HepG2 (cell line): Measurements from ENCODE around the gene TMEM9B. TPM values are rescaled to one million over a fixed set of nuclear protein-coding genes. Genes with fewer than 3 reads are reported as not detected.
A peak's percentile ranks its signal among the peaks of the same experiment; 100 is the strongest.

ENCODE experiments used
- ERF ChIP-seq: IDR thresholded peaks from 2 replicates; pipeline ENCODE4 v1.6.1; 2018; ENCODE audit warnings: missing biosample characterization, missing genetic modification reagents
- ETV6 ChIP-seq: sonication (generic); formaldehyde crosslinking; conservative IDR thresholded peaks from 2 replicates; pipeline ENCODE4 v1.4.0; 2020; ENCODE audit warnings: missing genetic modification reagents
- FOXP1 ChIP-seq, 2 experiments: fragments of 450-650 bp in 1 of 2; IDR thresholded peaks; 2 replicates each; pipeline ENCODE4 v1.6.1; 2017 to 2018; ENCODE audit warnings: antibody characterized with exemption in 1 of 2
- HOXA5 ChIP-seq: sonication (generic); formaldehyde crosslinking; IDR thresholded peaks from 2 replicates; pipeline ENCODE4 v1.4.0; 2020; ENCODE audit warnings: missing genetic modification reagents
- LCORL ChIP-seq, 2 experiments: fragments of 450-650 bp in 1 of 2; sonication (generic) in 1 of 2; formaldehyde crosslinking in 1 of 2; IDR thresholded peaks; 2 replicates each; pipeline versions ENCODE4 v1.5.0 to v1.6.1; 2017 to 2020; ENCODE audit warnings: antibody characterized with exemption in 1 of 2, missing genetic modification reagents in 1 of 2
- MED1 ChIP-seq: sonication (generic); formaldehyde crosslinking; IDR thresholded peaks from 2 replicates; pipeline ENCODE4 v1.4.0; 2020; ENCODE audit warnings: missing genetic modification reagents
- MTF2 ChIP-seq: sonication (generic); formaldehyde crosslinking; IDR thresholded peaks from 2 replicates; pipeline ENCODE4 v1.5.0; 2020; ENCODE audit warnings: missing genetic modification reagents, borderline replicate concordance
- MXD4 ChIP-seq: IDR thresholded peaks from 2 replicates; pipeline ENCODE4 v1.6.1; 2016; ENCODE audit warnings: mild to moderate bottlenecking, missing biosample characterization, missing genetic modification reagents
- NFKB2 ChIP-seq: sonication (generic); formaldehyde crosslinking; IDR thresholded peaks from 2 replicates; pipeline ENCODE4 v1.4.0; 2020; ENCODE audit warnings: missing genetic modification reagents, borderline replicate concordance
- ONECUT2 ChIP-seq: sonication (generic); formaldehyde crosslinking; IDR thresholded peaks from 2 replicates; pipeline ENCODE4 v1.4.0; 2020; ENCODE audit warnings: missing genetic modification reagents
- PITX1 ChIP-seq: sonication (generic); formaldehyde crosslinking; IDR thresholded peaks from 2 replicates; pipeline ENCODE4 v1.5.1; 2020; ENCODE audit warnings: mild to moderate bottlenecking, missing genetic modification reagents
- SCMH1 ChIP-seq: sonication (generic); formaldehyde crosslinking; IDR thresholded peaks from 2 replicates; pipeline ENCODE4 v1.9.0; 2021; ENCODE audit warnings: missing genetic modification reagents, mild to moderate bottlenecking, borderline replicate concordance
- SPEN ChIP-seq: sonication (generic); formaldehyde crosslinking; IDR thresholded peaks from 2 replicates; pipeline ENCODE4 v1.5.1; 2020; ENCODE audit warnings: low read depth, mild to moderate bottlenecking, missing genetic modification reagents
- TOE1 ChIP-seq: sonication (generic); formaldehyde crosslinking; IDR thresholded peaks from 2 replicates; pipeline ENCODE4 v1.4.0; 2020; ENCODE audit warnings: mild to moderate bottlenecking, missing genetic modification reagents
- ZMYM4 ChIP-seq: sonication (generic); formaldehyde crosslinking; IDR thresholded peaks from 2 replicates; pipeline ENCODE4 v1.8.1; 2023; ENCODE audit warnings: mild to moderate bottlenecking, missing genetic modification reagents
- ZNF317 ChIP-seq: sonication (generic); formaldehyde crosslinking; IDR thresholded peaks from 2 replicates; pipeline ENCODE4 v1.5.0; 2020; ENCODE audit warnings: mild to moderate bottlenecking, missing genetic modification reagents
- ZNF746 ChIP-seq: sonication (generic); formaldehyde crosslinking; IDR thresholded peaks from 2 replicates; pipeline ENCODE4 v1.8.0; 2022; ENCODE audit warnings: mild to moderate bottlenecking, missing genetic modification reagents
- ZNF768 ChIP-seq: sonication (generic); formaldehyde crosslinking; IDR thresholded peaks from 2 replicates; pipeline ENCODE4 v1.4.0; 2020; ENCODE audit warnings: missing genetic modification reagents
- ZSCAN29 ChIP-seq: sonication (generic); formaldehyde crosslinking; conservative IDR thresholded peaks from 2 replicates; pipeline ENCODE4 v1.4.0; 2020; ENCODE audit warnings: mild to moderate bottlenecking, missing genetic modification reagents
- polyA plus RNA-seq, 8 experiments: library from polyadenylated mRNA; depleted of rRNA in 3 of 8; stranded (reverse) in 7 of 8; unstranded in 1 of 8; fragments of >200 nt; fragmentation: Illumina TruSeq in 4 of 8; extraction: Trizol in 4 of 8; gene quantifications; 2 replicates each; pipeline versions ENCODE4 v1.2.1 to v1.2.3, GENCODE V29; 2011 to 2016; ENCODE audit warnings: low read depth in 4 of 8, missing spikeins in 1 of 8, mixed read lengths in 1 of 8; ENCODE audit not compliant: insufficient read depth in 1 of 8
- total RNA-seq, 5 experiments: library from RNA; depleted of rRNA; stranded (reverse); fragments of >200 nt; fragmentation: Illumina TruSeq; extraction: Trizol; gene quantifications; 2 replicates each; pipeline ENCODE4 v1.2.3, GENCODE V29; 2016; ENCODE audit warnings: low read depth in 1 of 5
- TF ChIP-seq, protein P1 (sequence below), 2 experiments: sonication (generic) in 1 of 2; formaldehyde crosslinking in 1 of 2; IDR thresholded peaks; 2 replicates each; pipeline versions ENCODE4 v1.4.0 to v1.6.1; 2016 to 2020; ENCODE audit warnings: borderline replicate concordance in 1 of 2, low read depth in 1 of 2, mild to moderate bottlenecking in 1 of 2, missing genetic modification reagents in 1 of 2
- TF ChIP-seq, protein P2 (sequence below): sonication (generic); formaldehyde crosslinking; IDR thresholded peaks from 2 replicates; pipeline ENCODE4 v1.5.1; 2020; ENCODE audit warnings: mild to moderate bottlenecking, missing genetic modification reagents, moderate library complexity
- TF ChIP-seq, protein P3 (sequence below): sonication (generic); formaldehyde crosslinking; IDR thresholded peaks from 2 replicates; pipeline ENCODE4 v1.9.0; 2022; ENCODE audit warnings: missing genetic modification reagents, mild to moderate bottlenecking, borderline replicate concordance

The TMEM9B gene
- total and polyA plus RNA-seq, 2 of the 13 experiments (the other 11 are each of a cell fraction or from before 2014, with no cell fraction given), result 12.4 to 20.8 TPM

DNA sequence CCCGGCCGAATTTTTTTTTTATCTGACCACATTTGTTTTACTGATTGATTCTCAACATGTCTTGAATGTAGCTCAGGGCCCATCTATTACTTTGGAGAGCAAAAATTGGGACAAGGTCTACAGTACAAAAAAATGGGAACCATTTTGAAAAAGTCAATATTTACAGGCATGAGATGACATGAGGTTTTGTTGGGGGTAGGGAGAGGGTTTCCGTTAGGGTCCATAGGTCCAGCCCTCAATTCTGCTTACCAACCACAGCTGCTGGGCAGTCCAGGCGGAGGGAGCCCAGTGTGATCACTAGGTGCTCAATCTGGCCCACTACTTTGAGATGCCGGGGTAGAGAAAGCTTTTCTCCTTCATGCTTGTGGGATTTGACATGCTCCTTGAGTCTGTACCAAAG lies 21.2 kb upstream of the TMEM9B start (continued):
- TF ChIP-seq, protein P1, sequence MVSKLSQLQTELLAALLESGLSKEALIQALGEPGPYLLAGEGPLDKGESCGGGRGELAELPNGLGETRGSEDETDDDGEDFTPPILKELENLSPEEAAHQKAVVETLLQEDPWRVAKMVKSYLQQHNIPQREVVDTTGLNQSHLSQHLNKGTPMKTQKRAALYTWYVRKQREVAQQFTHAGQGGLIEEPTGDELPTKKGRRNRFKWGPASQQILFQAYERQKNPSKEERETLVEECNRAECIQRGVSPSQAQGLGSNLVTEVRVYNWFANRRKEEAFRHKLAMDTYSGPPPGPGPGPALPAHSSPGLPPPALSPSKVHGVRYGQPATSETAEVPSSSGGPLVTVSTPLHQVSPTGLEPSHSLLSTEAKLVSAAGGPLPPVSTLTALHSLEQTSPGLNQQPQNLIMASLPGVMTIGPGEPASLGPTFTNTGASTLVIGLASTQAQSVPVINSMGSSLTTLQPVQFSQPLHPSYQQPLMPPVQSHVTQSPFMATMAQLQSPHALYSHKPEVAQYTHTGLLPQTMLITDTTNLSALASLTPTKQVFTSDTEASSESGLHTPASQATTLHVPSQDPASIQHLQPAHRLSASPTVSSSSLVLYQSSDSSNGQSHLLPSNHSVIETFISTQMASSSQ (IDR thresholded peaks at IDR 0.05; ENCODE audit: low read depth), result no peak
- TF ChIP-seq, protein P1 (CRISPR knock-in tag; IDR thresholded peaks at IDR 0.05; ENCODE audit: borderline replicate concordance), result no peak
- TF ChIP-seq ZSCAN29, result no peak
- TF ChIP-seq ZNF768 (CRISPR knock-in tag), result no peak
- TF ChIP-seq MXD4 (CRISPR knock-in tag), result no peak
- no peak for TF ChIP-seq ONECUT2 (CRISPR knock-in tag)
- TF ChIP-seq HOXA5 (CRISPR knock-in tag), result no peak
- no peak for TF ChIP-seq LCORL (IDR thresholded peaks at IDR 0.05)
- peak; percentile 57; the same call in 1 of the 2 replicates for TF ChIP-seq LCORL (CRISPR knock-in tag; IDR thresholded peaks at IDR 0.05)
- no peak for TF ChIP-seq TOE1 (CRISPR knock-in tag)
- no peak for TF ChIP-seq ZNF746 (CRISPR knock-in tag)
- no peak for TF ChIP-seq MTF2 (CRISPR knock-in tag)
- TF ChIP-seq ZNF317 (CRISPR knock-in tag), result no peak
- no peak for TF ChIP-seq PITX1
- peak; percentile 66 for TF ChIP-seq ZMYM4 (CRISPR knock-in tag)
- no peak for TF ChIP-seq ETV6 (CRISPR knock-in tag)
- TF ChIP-seq FOXP1 (IDR thresholded peaks at IDR 0.05), result no peak
- TF ChIP-seq FOXP1 (CRISPR knock-in tag; IDR thresholded peaks at IDR 0.05), result peak; percentile 25; the same call in 1 of the 2 replicates
- TF ChIP-seq ERF (CRISPR knock-in tag), result no peak
- TF ChIP-seq MED1 (CRISPR knock-in tag), result 0 out of 2 replicates have a peak, but pooled peaks have one; percentile 35
- TF ChIP-seq SPEN (CRISPR knock-in tag), result no peak
- no peak for TF ChIP-seq SCMH1 (CRISPR knock-in tag)
- TF ChIP-seq NFKB2, result no peak
- TF ChIP-seq, protein P2, sequence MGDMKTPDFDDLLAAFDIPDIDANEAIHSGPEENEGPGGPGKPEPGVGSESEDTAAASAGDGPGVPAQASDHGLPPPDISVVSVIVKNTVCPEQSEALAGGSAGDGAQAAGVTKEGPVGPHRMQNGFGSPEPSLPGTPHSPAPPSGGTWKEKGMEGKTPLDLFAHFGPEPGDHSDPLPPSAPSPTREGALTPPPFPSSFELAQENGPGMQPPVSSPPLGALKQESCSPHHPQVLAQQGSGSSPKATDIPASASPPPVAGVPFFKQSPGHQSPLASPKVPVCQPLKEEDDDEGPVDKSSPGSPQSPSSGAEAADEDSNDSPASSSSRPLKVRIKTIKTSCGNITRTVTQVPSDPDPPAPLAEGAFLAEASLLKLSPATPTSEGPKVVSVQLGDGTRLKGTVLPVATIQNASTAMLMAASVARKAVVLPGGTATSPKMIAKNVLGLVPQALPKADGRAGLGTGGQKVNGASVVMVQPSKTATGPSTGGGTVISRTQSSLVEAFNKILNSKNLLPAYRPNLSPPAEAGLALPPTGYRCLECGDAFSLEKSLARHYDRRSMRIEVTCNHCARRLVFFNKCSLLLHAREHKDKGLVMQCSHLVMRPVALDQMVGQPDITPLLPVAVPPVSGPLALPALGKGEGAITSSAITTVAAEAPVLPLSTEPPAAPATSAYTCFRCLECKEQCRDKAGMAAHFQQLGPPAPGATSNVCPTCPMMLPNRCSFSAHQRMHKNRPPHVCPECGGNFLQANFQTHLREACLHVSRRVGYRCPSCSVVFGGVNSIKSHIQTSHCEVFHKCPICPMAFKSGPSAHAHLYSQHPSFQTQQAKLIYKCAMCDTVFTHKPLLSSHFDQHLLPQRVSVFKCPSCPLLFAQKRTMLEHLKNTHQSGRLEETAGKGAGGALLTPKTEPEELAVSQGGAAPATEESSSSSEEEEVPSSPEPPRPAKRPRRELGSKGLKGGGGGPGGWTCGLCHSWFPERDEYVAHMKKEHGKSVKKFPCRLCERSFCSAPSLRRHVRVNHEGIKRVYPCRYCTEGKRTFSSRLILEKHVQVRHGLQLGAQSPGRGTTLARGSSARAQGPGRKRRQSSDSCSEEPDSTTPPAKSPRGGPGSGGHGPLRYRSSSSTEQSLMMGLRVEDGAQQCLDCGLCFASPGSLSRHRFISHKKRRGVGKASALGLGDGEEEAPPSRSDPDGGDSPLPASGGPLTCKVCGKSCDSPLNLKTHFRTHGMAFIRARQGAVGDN, result no peak
- TF ChIP-seq, protein P3, sequence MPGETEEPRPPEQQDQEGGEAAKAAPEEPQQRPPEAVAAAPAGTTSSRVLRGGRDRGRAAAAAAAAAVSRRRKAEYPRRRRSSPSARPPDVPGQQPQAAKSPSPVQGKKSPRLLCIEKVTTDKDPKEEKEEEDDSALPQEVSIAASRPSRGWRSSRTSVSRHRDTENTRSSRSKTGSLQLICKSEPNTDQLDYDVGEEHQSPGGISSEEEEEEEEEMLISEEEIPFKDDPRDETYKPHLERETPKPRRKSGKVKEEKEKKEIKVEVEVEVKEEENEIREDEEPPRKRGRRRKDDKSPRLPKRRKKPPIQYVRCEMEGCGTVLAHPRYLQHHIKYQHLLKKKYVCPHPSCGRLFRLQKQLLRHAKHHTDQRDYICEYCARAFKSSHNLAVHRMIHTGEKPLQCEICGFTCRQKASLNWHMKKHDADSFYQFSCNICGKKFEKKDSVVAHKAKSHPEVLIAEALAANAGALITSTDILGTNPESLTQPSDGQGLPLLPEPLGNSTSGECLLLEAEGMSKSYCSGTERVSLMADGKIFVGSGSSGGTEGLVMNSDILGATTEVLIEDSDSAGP, result no peak
